Measurements from ENCODE around the gene UGP2.
"Not testable (repeated sequence)": the region's sequence is repeated elsewhere in the genome, so short reads cannot be mapped to it uniquely, and the experiment has no call there.

Gene UGP2

DNA sequence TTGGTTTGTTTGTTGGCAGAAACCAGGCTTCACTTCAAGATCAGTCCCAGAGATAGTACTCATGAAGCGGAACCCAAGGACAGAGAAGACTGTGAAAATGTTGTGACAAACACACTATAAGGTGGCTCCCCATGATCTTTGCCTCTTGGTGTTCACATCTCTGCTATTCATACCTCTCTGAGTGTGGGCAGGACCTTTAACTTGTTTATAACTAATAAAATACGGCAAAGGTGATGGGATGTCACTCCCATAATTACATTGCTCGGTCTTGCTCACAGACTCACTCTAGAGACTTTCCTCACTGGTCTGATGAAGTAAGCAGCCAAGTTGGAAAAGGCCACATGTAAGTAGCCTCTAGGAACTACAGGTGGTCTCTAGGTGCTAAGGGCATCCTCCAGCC lies 30.6 kb upstream of the UGP2 start:
- no peak for DNase-seq (ENCODE audit: low read depth, low spot score)
- H3K9ac ChIP-seq (ENCODE audit: insufficient read length, low read depth), result no peak overlapping the region
- peaks cover 3% of the 10 kb centered on the region; the same call in 1 of the 2 replicates for H3K9me3 ChIP-seq (ENCODE audit: insufficient read depth, low read length)
- no peaks in the 10 kb centered on the region for H3K27me3 ChIP-seq (ENCODE audit: insufficient read depth, insufficient read length)
- no peak overlapping the region for H3K4me3 ChIP-seq (ENCODE audit: insufficient read length, low read depth)
- no peak for TF ChIP-seq SUZ12 (IDR thresholded peaks at IDR 0.05; ENCODE audit: extremely low read depth, insufficient read depth, insufficient read length)
- TF ChIP-seq ZNF274 (IDR thresholded peaks at IDR 0.05; ENCODE audit: low read depth, low read length), result no peak
- TF ChIP-seq YY1 (IDR thresholded peaks at IDR 0.05; ENCODE audit: insufficient read depth, insufficient read length), result no peak
- peaks cover 3% of the 10 kb centered on the region for H3K36me3 ChIP-seq (ENCODE audit: insufficient read depth, insufficient read length, low read length)
- no peaks in the 10 kb centered on the region for H3K4me1 ChIP-seq (ENCODE audit: insufficient read depth, insufficient read length)

- H3K4me3 ChIP-seq (ENCODE audit: insufficient read length, low read depth); DNase-seq (ENCODE audit: low read depth, low spot score); H3K36me3 ChIP-seq (ENCODE audit: insufficient read depth, insufficient read length, low read length); H3K9me3 ChIP-seq (ENCODE audit: insufficient read depth, low read length); H3K27me3 ChIP-seq (ENCODE audit: insufficient read depth, insufficient read length); H3K9ac ChIP-seq (ENCODE audit: insufficient read length, low read depth); H3K4me1 ChIP-seq (ENCODE audit: insufficient read depth, insufficient read length): not testable (repeated sequence)
Observed at GRCh38 chr2:63811870-63812269, 29.8 kb upstream of the UGP2 start.

GRCh38 chr2:63814114-63814513 lies 27.6 kb upstream of the UGP2 start:
- no peaks in the 10 kb centered on the region for H3K4me1 ChIP-seq (ENCODE audit: insufficient read depth, insufficient read length)
- no peaks in the 10 kb centered on the region for H3K9me3 ChIP-seq (ENCODE audit: insufficient read depth, low read length)
- H3K9ac ChIP-seq (ENCODE audit: insufficient read length, low read depth), result no peak overlapping the region
- H3K4me3 ChIP-seq (ENCODE audit: insufficient read length, low read depth), result no peak overlapping the region
- peaks cover 3% of the 10 kb centered on the region for H3K36me3 ChIP-seq (ENCODE audit: insufficient read depth, insufficient read length, low read length)
- TF ChIP-seq SUZ12 (IDR thresholded peaks at IDR 0.05; ENCODE audit: extremely low read depth, insufficient read depth, insufficient read length) (no peak), YY1 (IDR thresholded peaks at IDR 0.05; ENCODE audit: insufficient read depth, insufficient read length) (no peak), ZNF274 (IDR thresholded peaks at IDR 0.05; ENCODE audit: low read depth, low read length) (no peak)
- DNase-seq (ENCODE audit: low read depth, low spot score), result no peak
- H3K27me3 ChIP-seq (ENCODE audit: insufficient read depth, insufficient read length), result no peaks in the 10 kb centered on the region

GRCh38 chr2:63817382-63817781 lies 24.3 kb upstream of the UGP2 start:
- Histone ChIP-seq H3K9me3 (ENCODE audit: insufficient read depth, low read length) (no peaks in the 10 kb centered on the region), H3K4me1 (ENCODE audit: insufficient read depth, insufficient read length) (no peaks in the 10 kb centered on the region), H3K36me3 (ENCODE audit: insufficient read depth, insufficient read length, low read length) (peaks cover 3% of the 10 kb centered on the region), H3K4me3 (ENCODE audit: insufficient read length, low read depth) (no peak overlapping the region), H3K9ac (ENCODE audit: insufficient read length, low read depth) (no peak overlapping the region), H3K27me3 (ENCODE audit: insufficient read depth, insufficient read length) (no peaks in the 10 kb centered on the region)
- DNase-seq (ENCODE audit: low read depth, low spot score), result no peak
- TF ChIP-seq YY1 (IDR thresholded peaks at IDR 0.05; ENCODE audit: insufficient read depth, insufficient read length) (no peak), SUZ12 (IDR thresholded peaks at IDR 0.05; ENCODE audit: extremely low read depth, insufficient read depth, insufficient read length) (no peak), ZNF274 (IDR thresholded peaks at IDR 0.05; ENCODE audit: low read depth, low read length) (no peak)

- Histone ChIP-seq H3K36me3 (ENCODE audit: insufficient read depth, insufficient read length, low read length) (peaks cover 1% of the 10 kb centered on the region), H3K27me3 (ENCODE audit: insufficient read depth, insufficient read length) (no peaks in the 10 kb centered on the region), H3K4me1 (ENCODE audit: insufficient read depth, insufficient read length) (no peaks in the 10 kb centered on the region), H3K9me3 (ENCODE audit: insufficient read depth, low read length) (no peaks in the 10 kb centered on the region), H3K4me3 (ENCODE audit: insufficient read length, low read depth) (no peak overlapping the region), H3K9ac (ENCODE audit: insufficient read length, low read depth) (no peak overlapping the region)
- TF ChIP-seq YY1 (IDR thresholded peaks at IDR 0.05; ENCODE audit: insufficient read depth, insufficient read length) (no peak), SUZ12 (IDR thresholded peaks at IDR 0.05; ENCODE audit: extremely low read depth, insufficient read depth, insufficient read length) (no peak), ZNF274 (IDR thresholded peaks at IDR 0.05; ENCODE audit: low read depth, low read length) (no peak)
- no peak for DNase-seq (ENCODE audit: low read depth, low spot score)
Observed at GRCh38 chr2:63818271-63818670, 23.4 kb upstream of the UGP2 start.

DNA sequence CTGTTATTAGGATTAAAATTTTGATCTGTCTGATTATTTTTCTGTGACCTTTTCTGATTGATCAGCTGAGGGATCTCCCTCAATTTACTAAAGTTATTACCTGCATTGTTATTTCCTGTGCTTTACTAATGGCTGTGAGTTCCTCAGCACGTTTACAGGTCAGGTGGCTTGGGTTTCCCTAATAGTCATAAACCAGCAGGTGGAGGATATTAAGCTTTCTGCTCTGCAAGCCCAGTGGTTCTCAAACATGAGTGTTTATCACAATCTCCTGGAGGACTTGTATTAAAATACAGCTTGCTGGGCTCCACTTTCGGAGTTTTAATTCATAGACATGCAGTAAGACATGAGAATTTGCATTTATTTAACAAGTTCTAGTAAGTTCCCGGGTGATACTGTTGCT lies 22.4 kb upstream of the UGP2 start:
- H3K4me1 ChIP-seq (ENCODE audit: insufficient read depth, insufficient read length), result no peaks in the 10 kb centered on the region
- no peaks in the 10 kb centered on the region for H3K36me3 ChIP-seq (ENCODE audit: insufficient read depth, insufficient read length, low read length)
- H3K9ac ChIP-seq (ENCODE audit: insufficient read length, low read depth), result no peak overlapping the region
- no peak for DNase-seq (ENCODE audit: low read depth, low spot score)
- TF ChIP-seq YY1 (IDR thresholded peaks at IDR 0.05; ENCODE audit: insufficient read depth, insufficient read length) (no peak), ZNF274 (IDR thresholded peaks at IDR 0.05; ENCODE audit: low read depth, low read length) (no peak), SUZ12 (IDR thresholded peaks at IDR 0.05; ENCODE audit: extremely low read depth, insufficient read depth, insufficient read length) (no peak)
- no peaks in the 10 kb centered on the region for H3K9me3 ChIP-seq (ENCODE audit: insufficient read depth, low read length)
- H3K4me3 ChIP-seq (ENCODE audit: insufficient read length, low read depth), result no peak overlapping the region
- no peaks in the 10 kb centered on the region for H3K27me3 ChIP-seq (ENCODE audit: insufficient read depth, insufficient read length)

- Histone ChIP-seq H3K9ac (ENCODE audit: insufficient read length, low read depth) (no peak overlapping the region), H3K4me1 (ENCODE audit: insufficient read depth, insufficient read length) (no peaks in the 10 kb centered on the region), H3K27me3 (ENCODE audit: insufficient read depth, insufficient read length) (no peaks in the 10 kb centered on the region), H3K9me3 (ENCODE audit: insufficient read depth, low read length) (no peaks in the 10 kb centered on the region), H3K36me3 (ENCODE audit: insufficient read depth, insufficient read length, low read length) (no peaks in the 10 kb centered on the region), H3K4me3 (ENCODE audit: insufficient read length, low read depth) (no peak overlapping the region)
- no peak for TF ChIP-seq YY1 (IDR thresholded peaks at IDR 0.05; ENCODE audit: insufficient read depth, insufficient read length)
- DNase-seq (ENCODE audit: low read depth, low spot score), result no peak
Observed at GRCh38 chr2:63819765-63820717, 21.7 kb upstream of the UGP2 start.

Data from NT2/D1 (cell line).